Suppressor macrophage treated with lipopolysaccharide for 1 hour (primary cell): ENCODE measurements around the gene EPHB4.
A peak's percentile ranks its signal among the peaks of the same experiment; 100 is the strongest.

Experiments used
- DNase-seq, 3 donors: peaks; one replicate each; pipeline ENCODE4 v3.0.0-alpha.2; 2020 to 2022

Gene EPHB4

DNA sequence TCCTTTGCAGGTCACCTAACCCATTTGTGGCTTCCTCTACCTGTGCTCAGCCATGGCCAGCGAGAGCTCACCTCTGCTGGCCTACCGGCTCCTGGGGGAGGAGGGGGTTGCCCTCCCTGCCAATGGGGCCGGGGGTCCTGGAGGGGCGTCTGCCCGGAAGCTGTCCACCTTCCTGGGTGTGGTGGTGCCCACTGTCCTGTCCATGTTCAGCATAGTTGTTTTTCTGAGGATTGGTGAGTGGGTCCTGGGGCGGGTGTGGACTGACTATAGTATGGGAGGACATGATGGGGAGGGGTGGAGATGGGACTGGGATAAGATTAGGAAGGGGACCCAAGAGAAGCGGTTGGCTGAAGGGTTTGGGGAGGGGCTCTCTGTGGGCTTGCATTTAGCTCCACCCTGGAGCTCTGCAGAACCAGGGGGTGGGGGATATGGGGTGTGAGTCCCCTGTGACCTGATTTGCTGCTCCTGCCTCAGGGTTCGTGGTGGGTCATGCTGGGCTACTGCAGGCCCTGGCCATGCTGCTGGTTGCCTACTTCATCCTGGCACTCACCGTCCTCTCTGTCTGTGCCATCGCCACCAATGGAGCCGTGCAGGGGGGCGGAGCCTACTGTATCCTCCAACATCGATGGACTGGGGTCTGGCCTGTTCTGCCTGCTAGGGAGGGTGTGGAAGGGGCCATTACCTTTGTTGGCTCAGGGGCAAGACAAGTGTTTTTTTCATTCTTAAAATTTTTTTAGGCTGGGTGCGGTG lies 27.0 kb upstream of the EPHB4 start:
- no peak for DNase-seq

- DNase-seq, result peak; percentile 93 to 98 (median 97)
Measured at GRCh38 chr7:100852048-100852872, 24.9 kb upstream of the EPHB4 start, which contains the start of gene SLC12A9. TSS of gene SLC12A9 (plus strand) at chr7:100852713. CDS start at chr7:100854198, 1,485 bp downstream.

DNA sequence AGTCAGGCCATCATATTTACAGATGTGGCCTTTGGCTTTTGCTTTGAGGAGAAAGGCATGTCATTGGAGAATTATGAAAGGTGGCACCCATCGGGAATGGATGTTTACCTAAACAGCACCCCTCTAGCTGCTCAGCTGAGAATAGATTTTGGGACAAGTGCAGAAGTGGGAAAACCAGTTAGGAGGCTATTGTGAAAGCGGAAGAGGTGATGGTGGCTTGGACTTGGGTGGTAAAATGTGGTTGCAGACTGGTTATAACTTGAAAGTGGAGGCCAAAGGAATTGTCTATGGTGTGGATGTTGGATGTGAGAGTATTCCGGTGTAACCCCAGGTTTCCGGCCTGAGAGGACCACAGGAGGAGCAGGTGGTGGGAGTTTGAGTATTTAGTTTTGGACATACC lies 20.0 kb upstream of the EPHB4 start:
- DNase-seq, result no peak

DNA sequence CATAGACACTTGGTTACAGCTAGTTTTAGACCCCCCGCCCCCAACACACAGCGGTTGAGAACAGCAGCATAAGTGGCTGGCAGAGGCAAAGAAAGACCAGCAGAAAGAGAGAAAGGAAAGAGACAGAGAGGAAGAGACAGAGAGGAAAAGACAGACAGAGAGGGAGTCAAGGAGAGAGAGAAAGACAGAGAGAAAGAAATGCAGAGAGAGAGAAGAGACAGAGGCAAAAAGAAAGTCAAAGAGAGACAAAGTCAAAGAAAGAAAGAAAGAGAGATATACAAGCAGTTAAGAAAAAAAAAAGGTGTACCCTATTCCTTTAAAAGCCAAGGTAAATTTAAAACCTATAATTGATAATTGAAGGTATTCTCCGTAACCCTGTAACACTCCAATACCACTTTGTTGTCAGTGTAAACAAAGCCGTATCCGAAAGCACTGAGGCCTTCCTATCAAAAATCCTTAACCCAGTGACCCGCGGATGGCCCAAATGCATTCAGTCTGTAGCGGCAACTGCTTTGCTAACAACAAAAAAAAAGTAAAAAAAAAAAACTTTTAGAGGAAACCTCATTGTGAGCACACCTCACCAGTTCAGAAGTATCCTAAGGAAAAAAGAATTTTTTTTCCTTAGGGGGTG lies 13.3 kb upstream of the EPHB4 start:
- DNase-seq, result no peak

- DNase-seq, result no peak
Measured at GRCh38 chr7:100839361-100839760, 12.0 kb upstream of the EPHB4 start.

DNA sequence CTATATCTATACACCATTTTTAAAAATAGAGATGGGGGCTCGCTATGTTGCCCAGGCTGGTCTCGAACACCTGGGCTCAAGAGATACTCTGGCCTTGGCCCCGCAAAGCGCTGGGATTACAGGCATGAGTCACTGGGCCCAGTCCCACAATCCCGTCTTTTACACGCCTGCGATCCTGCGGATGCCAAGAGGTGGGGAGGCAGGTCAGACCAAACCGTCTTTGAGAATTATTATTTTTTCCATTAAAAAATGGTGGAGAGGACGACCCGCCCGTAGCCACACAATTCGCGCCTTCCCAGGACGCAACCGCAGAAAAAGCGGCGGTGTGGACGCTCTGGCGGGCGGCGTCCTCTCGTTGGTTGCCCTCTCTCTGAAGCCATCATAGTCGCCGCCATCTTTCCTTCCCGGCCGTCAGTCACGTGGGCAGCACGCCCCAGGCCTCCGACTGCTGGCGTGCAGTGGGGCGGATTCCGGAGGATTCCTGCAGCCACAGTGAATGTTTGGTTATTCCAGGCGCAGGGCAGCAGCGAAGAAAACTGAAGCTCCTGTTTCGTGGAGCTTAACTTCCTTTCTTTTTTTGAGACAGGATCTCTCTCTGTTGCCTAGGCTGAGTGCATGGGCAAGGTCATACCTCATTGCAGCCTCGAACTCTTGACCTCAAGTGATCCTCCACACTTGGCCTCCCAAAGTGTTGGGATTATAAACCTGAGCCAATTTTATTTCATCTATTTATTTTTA lies 9.9 kb upstream of the EPHB4 start:
- DNase-seq, result peak; percentile 87 to 92 (median 92)

GRCh38 chr7:100836812-100837098 lies 9.4 kb upstream of the EPHB4 start:
- DNase-seq, result no peak

DNA sequence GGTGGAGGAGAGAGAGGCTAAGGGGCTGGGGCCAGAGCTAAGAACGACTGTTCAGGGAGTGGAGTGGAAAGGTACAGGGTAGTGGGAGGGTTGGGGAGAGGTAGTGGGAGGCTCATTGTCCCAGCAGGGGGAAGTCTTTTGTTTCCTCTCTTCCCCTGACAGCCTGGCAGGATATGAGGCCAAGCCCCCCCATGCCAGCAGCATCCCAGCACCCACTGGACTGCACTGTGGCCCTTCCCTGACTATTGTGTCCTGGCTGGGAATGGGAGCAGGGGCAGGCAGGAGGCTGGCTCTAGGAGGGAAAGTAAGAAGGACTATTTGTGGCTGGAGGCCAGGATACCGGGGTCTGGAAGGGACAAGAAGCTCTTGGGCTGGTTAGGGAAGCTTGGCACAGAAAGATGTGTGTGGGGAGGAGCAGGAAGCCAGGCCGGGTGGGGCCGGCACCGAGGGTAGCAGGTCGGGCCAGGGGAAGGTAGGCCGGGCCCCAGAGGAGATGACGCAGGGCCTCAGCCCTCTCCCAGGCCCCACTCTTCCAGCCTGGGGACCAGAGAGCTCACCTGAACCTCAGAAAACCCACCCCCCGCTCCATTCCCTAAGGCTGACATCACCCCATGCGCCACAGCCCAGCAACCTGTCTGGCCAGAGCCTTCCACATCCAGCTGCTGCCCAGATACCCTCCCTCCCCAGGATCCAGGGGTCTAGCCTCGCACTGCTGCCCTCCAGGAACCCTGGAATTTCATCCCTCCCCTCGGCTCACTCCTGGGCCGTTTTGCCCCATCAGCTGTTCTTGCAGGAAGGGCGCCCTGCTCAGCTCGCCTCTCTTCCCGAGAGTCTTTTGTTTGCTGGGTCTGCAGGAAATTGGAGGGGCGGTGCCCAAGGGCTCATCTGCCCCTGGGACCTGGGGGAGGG lies 8.8 kb upstream of the EPHB4 start:
- no peak for DNase-seq

DNA sequence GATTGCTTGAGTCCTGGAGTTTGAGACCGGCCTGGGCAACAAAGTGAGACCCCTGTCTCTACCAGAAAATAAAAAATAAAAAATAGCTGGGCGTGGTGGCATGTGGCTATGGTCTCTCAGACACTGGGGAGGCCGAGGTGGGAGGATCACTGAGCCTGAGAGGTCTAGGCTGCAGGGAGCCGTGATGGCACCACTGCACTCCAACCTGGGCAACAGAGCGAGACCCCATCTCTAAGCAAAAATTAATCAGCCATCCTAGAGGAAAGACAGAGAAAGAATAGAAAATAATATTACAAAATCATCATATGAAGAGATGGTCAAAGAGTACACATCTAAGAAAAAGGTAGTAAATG lies 4.9 kb upstream of the EPHB4 start:
- no peak for DNase-seq

DNA sequence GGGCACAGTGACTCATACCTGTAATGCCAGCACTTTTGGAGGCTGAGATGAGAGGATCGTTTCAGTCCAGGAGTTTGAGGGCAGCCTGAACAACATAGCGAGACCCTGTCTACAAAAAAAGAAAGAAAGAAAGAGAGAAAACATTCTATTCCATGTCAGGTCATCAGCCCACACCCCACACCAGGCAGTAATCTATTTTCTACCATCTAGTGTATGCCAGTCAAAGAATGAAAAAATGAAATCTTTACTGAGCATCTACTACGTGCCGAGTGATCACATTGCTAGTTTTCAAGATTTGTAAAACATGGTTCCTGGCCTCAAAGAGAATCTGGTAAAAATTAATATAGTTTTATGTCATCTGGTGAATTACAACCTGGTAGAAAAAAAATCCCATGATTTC lies 3.1 kb upstream of the EPHB4 start:
- no peak for DNase-seq

DNA sequence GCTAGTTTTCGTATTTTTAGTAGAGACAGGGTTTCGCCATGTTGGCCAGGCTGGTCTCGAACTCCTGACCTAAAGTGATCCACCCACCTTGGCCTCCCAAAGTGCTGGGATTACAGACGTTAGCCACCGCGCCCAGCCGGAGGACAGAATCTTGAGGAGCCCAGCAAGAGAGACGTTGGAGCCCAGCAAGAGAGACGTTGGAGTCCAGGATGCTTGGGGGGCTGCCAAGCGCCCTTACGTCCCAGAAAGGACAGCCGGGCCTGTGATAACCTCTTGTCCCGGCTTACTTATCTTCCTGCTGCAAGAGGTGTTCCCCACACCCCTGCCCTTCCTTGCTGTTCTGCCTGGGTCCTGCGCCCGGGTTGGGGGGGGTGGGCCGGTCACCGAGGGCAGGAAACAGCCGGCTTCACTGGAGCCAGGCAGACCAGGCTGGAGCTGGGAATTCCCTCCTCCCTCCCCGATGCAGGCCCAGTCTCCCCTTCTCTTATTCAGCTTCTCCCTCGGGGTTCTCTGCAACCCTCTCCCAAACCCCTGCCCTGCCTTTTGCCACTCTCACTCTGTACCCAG lies 1.9 kb upstream of the EPHB4 start:
- no peak for DNase-seq

DNA sequence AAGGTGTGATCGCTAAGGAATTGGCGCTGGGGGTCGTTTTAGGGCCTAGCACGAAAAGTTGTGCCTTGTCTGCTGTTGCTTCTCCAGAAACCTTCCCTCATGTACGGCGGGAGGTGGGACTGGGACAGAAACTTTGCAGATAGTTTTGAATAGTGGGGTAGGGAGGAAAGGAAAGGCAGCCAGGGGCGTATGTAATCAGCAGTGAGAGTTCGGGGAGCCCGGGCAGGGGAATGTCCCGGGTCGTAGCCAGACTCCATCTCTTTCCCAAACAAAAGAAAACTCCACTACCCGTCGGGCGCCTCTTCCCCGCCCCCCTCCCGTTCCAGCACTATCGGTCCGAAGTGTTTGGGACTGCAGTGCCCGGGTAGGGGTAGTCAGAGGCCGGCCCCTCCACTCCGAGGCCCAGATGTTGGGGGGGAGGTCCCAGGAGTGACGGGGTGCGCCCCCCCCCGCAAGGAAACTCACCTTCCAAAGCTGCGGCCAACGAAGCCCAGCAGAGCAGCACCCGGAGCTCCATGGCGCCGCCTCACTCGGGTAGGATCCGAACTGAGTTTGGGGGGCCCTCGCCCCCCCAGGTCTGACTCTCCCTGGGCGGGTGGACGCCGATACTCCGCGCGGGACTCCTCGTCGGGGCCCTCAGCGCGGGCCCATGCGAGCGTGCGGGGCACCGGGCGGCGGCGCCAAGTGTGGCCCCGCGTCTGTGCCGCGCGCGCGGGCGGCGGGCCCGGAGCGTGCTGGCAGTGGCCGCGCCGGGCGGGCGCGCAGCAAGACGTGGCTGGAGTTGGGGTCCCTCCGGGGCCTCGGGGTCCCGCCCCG lies 601 bp downstream of the EPHB4 start:
- no peak for DNase-seq

- DNase-seq, result peak in 1 of 3 donors; percentile 34
Measured at GRCh38 chr7:100825751-100826513, 1.4 kb downstream of the EPHB4 start.

- DNase-seq, result no peak
Measured at GRCh38 chr7:100825215-100825671, 2.1 kb downstream of the EPHB4 start.

DNA sequence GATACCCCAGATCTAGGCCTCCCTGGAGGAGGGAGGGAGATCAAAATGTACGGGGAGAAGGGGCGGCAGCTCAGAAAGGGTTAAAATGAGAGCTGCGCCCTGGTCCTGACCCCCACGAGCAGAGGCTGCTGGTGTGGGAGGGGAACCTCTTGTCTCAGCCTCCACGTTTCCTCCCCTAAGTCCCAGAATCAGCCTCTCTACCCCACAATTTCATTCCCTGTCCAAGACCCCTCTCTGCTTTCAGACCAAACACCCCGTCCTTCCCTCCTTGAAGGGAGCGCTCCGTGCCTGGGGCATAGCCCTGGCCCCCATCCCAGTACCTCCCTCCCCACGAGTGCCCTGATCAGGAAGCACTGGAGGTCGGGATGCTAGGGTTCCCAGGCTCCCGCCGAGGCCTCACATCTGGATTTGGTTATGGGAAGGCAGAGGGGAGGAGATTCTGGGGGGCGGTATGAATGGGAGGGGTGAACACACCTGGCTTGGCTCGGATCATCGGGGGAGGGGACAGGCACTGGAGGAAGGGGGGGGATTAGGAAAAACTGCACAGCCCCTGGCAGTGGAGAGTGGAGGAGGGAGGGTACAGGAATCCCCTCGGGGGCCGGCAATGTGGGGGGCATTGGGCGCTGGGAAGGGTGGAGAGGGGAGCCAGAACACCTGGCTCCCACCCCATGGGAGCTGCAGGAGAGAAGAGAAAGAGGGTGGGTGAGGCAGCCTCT lies 2.7 kb downstream of the EPHB4 start:
- DNase-seq, result no peak

GRCh38 chr7:100823534-100823933 lies 3.8 kb downstream of the EPHB4 start:
- DNase-seq, result no peak

GRCh38 chr7:100823140-100823525 lies 4.2 kb downstream of the EPHB4 start:
- no peak for DNase-seq

DNA sequence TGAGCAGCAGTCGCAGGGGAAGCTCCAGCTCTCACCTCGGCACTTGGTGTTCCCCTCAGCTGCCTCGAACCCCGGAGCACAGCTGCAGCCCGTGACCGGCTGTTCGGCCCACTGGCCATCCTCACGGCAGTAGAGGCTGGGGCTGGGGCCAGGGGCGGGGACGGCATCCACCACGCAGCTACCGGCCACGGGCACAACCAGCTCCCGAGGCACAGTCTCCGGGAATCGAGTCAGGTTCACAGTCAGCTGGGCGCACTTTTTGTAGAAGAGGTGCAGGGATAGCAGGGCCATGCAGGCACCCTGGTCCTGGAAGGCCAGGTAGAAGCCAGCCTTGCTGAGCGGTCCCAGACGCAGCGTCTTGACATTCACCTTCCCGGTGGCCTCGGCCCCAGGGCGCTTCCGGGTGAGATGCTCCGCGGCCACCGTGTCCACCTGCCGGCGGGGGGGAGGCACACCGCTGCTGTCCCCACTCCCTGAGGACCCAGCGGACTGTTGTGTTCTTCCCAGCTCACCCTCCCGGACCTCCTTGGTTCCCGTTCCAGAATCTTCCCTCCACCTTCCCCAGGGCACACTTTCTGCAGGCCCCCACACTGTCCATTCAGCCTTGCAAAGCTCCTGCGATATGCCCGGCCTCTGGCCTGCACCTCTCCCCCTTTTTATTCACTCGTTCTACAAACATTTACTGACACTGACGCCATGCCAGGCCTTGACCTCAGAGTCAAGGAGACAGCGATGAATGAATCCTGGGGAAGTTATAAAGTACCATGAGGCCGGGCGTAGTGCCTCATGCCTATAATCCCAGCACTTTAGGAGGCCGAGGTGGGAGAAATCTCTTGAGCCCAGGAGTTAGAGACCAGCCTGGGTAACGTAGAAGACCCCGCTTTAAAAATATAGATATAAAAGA lies 4.8 kb downstream of the EPHB4 start:
- DNase-seq, result no peak
